Smooth muscle cell (in vitro differentiated cells): ENCODE results near the gene MPRIP. TPM values are rescaled to one million over a fixed set of nuclear protein-coding genes. Genes with fewer than 3 reads are reported as not detected.

Experiments used
- DNase-seq: peaks from one replicate; lab custom pipeline; 2025; ENCODE audit not compliant: unreplicated experiment; lab: John Stamatoyannopoulos, UW
- H2AFZ ChIP-seq: fragments of 200-600 bp; sonication (generic); 2 replicates; pipeline ENCODE4 v1.6.0; 2016; ENCODE audit warnings: antibody characterized with exemption, low read depth, mild to moderate bottlenecking
- H3F3A ChIP-seq: fragments of 200-600 bp; sonication (generic); 2 replicates; pipeline ENCODE4 v1.6.0; 2017; ENCODE audit warnings: antibody characterized with exemption, low read depth
- H3K27ac ChIP-seq: fragments of 200-600 bp; sonication (generic); 2 replicates; pipeline ENCODE4 v1.5.1; 2016; ENCODE audit warnings: low read depth, mild to moderate bottlenecking
- H3K27me3 ChIP-seq: fragments of 200-600 bp; sonication (generic); 2 replicates; pipeline ENCODE4 v1.6.1; 2016; ENCODE audit warnings: low read depth, mild to moderate bottlenecking
- H3K36me3 ChIP-seq: fragments of 200-600 bp; sonication (generic); 2 replicates; pipeline ENCODE4 v1.5.1; 2016; ENCODE audit warnings: low read depth
- H3K4me1 ChIP-seq: fragments of 200-600 bp; sonication (generic); 2 replicates; pipeline ENCODE4 v1.5.1; 2016; ENCODE audit warnings: low read depth
- H3K4me2 ChIP-seq: fragments of 200-600 bp; sonication (generic); 2 replicates; pipeline ENCODE4 v1.6.0; 2016; ENCODE audit warnings: mild to moderate bottlenecking
- H3K4me3 ChIP-seq: fragments of 200-600 bp; sonication (generic); 2 replicates; pipeline ENCODE4 v1.5.1; 2016; ENCODE audit warnings: mild to moderate bottlenecking
- H3K79me2 ChIP-seq: fragments of 200-600 bp; sonication (generic); 2 replicates; pipeline ENCODE4 v1.6.0; 2016; ENCODE audit warnings: low read depth, mild to moderate bottlenecking
- H3K9ac ChIP-seq: fragments of 200-600 bp; sonication (generic); 2 replicates; pipeline ENCODE4 v1.6.0; 2016; ENCODE audit warnings: low read depth
- H3K9me3 ChIP-seq: fragments of 200-600 bp; sonication (generic); replicated peaks from 2 replicates; pipeline ENCODE4 v1.5.1; 2016; ENCODE audit warnings: low read depth
- H4K20me1 ChIP-seq: fragments of 200-600 bp; sonication (generic); 2 replicates; pipeline ENCODE4 v1.6.0; 2016; ENCODE audit warnings: low read depth
- CTCF ChIP-seq: fragments of 200-600 bp; sonication (generic); IDR thresholded peaks from 2 replicates; pipeline ENCODE4 v1.5.1; 2017; ENCODE audit warnings: borderline replicate concordance, mild to moderate bottlenecking, antibody characterized with exemption; ENCODE audit not compliant: insufficient read depth, poor library complexity, severe bottlenecking
- WGBS: methylation state at CpG from one replicate; pipeline ENCODE4 v1.1.7; 2016; ENCODE audit warnings: low lambda C conversion rate; 5-methylcytosine and 5-hydroxymethylcytosine counted together
- polyA plus RNA-seq: library from polyadenylated mRNA; unstranded; fragments of >200 nt; fragmentation: Nextera tagmentation; extraction: Ambion mirVana; gene quantifications from 2 replicates; pipeline ENCODE4 v1.2.1, GENCODE V29; 2016
- total RNA-seq: library from RNA; depleted of rRNA; stranded (reverse); fragments of >200 nt; gene quantifications from 2 replicates; pipeline ENCODE4 v1.2.3, GENCODE V29; 2014

The MPRIP gene
- total and polyA plus RNA-seq, 2 experiments from 2014 or later = 58.8 to 69.3 TPM

DNA sequence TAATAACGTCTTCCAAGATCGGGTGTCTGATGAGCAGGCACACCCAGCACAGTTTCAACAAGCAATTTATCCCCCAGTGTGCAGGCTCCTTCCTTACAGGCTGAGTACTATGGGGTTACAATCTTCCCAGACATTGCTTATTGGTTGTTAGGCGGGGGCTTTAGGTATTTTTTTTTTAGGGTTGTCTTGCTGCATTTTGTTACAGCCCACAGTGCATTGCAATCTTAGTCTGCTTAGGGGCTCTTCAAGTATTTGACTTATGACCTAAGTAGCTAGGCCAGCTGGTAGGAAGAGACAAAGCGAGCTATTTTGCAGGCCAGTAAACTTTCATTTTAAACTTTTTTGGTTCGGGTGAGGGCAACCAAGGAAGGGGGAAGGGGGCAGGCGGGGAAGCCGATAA, 158.1 kb downstream of the MPRIP start:
- Histone ChIP-seq H3F3A (no peaks in the 10 kb centered on the region), H3K27ac (no peak overlapping the region), H3K27me3 (no peaks in the 10 kb centered on the region), H3K79me2 (no peaks in the 10 kb centered on the region), H3K9me3 (no peaks in the 10 kb centered on the region), H3K4me3 (no peak overlapping the region), H3K4me1 (no peaks in the 10 kb centered on the region), H3K4me2 (no peak overlapping the region), H4K20me1 (no peaks in the 10 kb centered on the region), H3K9ac (no peak overlapping the region), H2AFZ (no peak overlapping the region), H3K36me3 (no peaks in the 10 kb centered on the region)
- 83% methylated on average over 7 of the region's 7 CpGs for WGBS
- TF ChIP-seq CTCF = no peak
- no peak for DNase-seq

GRCh38 chr17:17200831-17201230, 158.6 kb downstream of the MPRIP start:
- H4K20me1 ChIP-seq = no peaks in the 10 kb centered on the region
- H3K4me2 ChIP-seq = no peak overlapping the region
- no peaks in the 10 kb centered on the region for H3K36me3 ChIP-seq
- H3K9me3 ChIP-seq = no peaks in the 10 kb centered on the region
- no peak for DNase-seq
- no peak for TF ChIP-seq CTCF
- H2AFZ ChIP-seq = no peak overlapping the region
- no peaks in the 10 kb centered on the region for H3K4me1 ChIP-seq
- H3K27ac ChIP-seq = no peak overlapping the region
- WGBS = 82% methylated on average over 5 of the region's 5 CpGs
- no peak overlapping the region for H3K9ac ChIP-seq
- H3K4me3 ChIP-seq = no peak overlapping the region
- H3K79me2 ChIP-seq = no peaks in the 10 kb centered on the region
- H3K27me3 ChIP-seq = no peaks in the 10 kb centered on the region
- H3F3A ChIP-seq = no peaks in the 10 kb centered on the region

DNA sequence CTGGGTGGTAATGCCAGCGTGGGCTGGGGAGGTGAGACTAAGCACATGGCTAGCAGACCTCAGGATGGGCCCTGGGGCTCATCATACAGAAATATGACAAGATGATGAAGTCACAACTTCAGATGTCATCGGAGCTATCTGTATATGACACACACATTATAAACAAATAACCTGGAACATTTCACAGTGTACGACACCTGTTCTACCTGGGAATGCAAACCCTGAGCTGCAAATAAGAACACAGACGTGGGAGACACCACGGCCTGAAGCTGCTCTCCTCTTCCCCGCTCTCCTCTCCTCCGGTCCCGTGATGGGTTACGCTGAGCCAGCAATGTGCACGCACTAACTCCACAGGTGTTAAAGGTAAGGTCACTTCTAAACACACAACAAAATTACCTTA, 159.0 kb downstream of the MPRIP start:
- no peak overlapping the region for H3K4me2 ChIP-seq

More for the DNA sequence above, 159.0 kb downstream of the MPRIP start:
- H3K9ac ChIP-seq = no peak overlapping the region
- no peaks in the 10 kb centered on the region for H3F3A ChIP-seq
- no peaks in the 10 kb centered on the region for H3K4me1 ChIP-seq
- TF ChIP-seq CTCF = no peak
- H3K27ac ChIP-seq = no peak overlapping the region
- H3K79me2 ChIP-seq = no peaks in the 10 kb centered on the region
- 90% methylated on average over 10 of the region's 10 CpGs for WGBS
- H3K4me3 ChIP-seq = no peak overlapping the region
- no peaks in the 10 kb centered on the region for H3K27me3 ChIP-seq
- H3K36me3 ChIP-seq = no peaks in the 10 kb centered on the region
- no peak overlapping the region for H2AFZ ChIP-seq
- no peak for DNase-seq
- no peaks in the 10 kb centered on the region for H4K20me1 ChIP-seq
- no peaks in the 10 kb centered on the region for H3K9me3 ChIP-seq
